ENCODE data around the gene DEPDC7.
"Not testable (repeated sequence)": the region's sequence is repeated elsewhere in the genome, so short reads cannot be mapped to it uniquely, and the experiment has no call there.

The DEPDC7 gene

GRCh38 chr11:33015621-33016551 lies at the start of gene DEPDC7:
Gene DEPDC7, plus strand, starts transcription at chr11:33015878. Its CDS starts 78 bp downstream, at chr11:33015956.
- peak; percentile 64 to 67 for DNase-seq (ENCODE audit: low read depth in 2 of 2)

GRCh38 chr11:32968541-32968940 lies 47.1 kb upstream of the DEPDC7 start:
- no peak for DNase-seq (ENCODE audit: low read depth in 2 of 2)

- not testable (repeated sequence) for DNase-seq (ENCODE audit: low read depth in 2 of 2)
Measured at GRCh38 chr11:32972233-32972632, 43.4 kb upstream of the DEPDC7 start.

- no peak for DNase-seq (ENCODE audit: low read depth in 2 of 2)
Measured at GRCh38 chr11:32972781-32973180, 42.9 kb upstream of the DEPDC7 start.

- DNase-seq (ENCODE audit: low read depth in 2 of 2), result no peak
Measured at GRCh38 chr11:32982626-32983025, 33.1 kb upstream of the DEPDC7 start.

- no peak for DNase-seq (ENCODE audit: low read depth in 2 of 2)
Measured at GRCh38 chr11:32983506-32983905, 32.2 kb upstream of the DEPDC7 start.

- no peak for DNase-seq (ENCODE audit: low read depth in 2 of 2)
Measured at GRCh38 chr11:32985600-32985999, 30.1 kb upstream of the DEPDC7 start.

GRCh38 chr11:32987851-32988250 lies 27.8 kb upstream of the DEPDC7 start:
- DNase-seq (ENCODE audit: low read depth in 2 of 2), result no peak

- DNase-seq (ENCODE audit: low read depth in 2 of 2), result no peak
Measured at GRCh38 chr11:32990481-32990880, 25.2 kb upstream of the DEPDC7 start.

GRCh38 chr11:32991427-32991826 lies 24.3 kb upstream of the DEPDC7 start:
- no peak for DNase-seq (ENCODE audit: low read depth in 2 of 2)

GRCh38 chr11:32991898-32992297 lies 23.8 kb upstream of the DEPDC7 start:
- DNase-seq (ENCODE audit: low read depth in 2 of 2), result no peak

- no peak for DNase-seq (ENCODE audit: low read depth in 2 of 2)
Measured at GRCh38 chr11:33000181-33000580, 15.5 kb upstream of the DEPDC7 start.

- DNase-seq (ENCODE audit: low read depth in 2 of 2), result no peak
Measured at GRCh38 chr11:33001281-33001680, 14.4 kb upstream of the DEPDC7 start.

GRCh38 chr11:33001751-33002542 lies 13.7 kb upstream of the DEPDC7 start:
- DNase-seq (ENCODE audit: low read depth in 2 of 2), result no peak

GRCh38 chr11:33005175-33005574 lies 10.5 kb upstream of the DEPDC7 start:
- DNase-seq (ENCODE audit: low read depth in 2 of 2), result no peak

- DNase-seq (ENCODE audit: low read depth in 2 of 2), result no peak
Measured at GRCh38 chr11:33006010-33006409, 9.7 kb upstream of the DEPDC7 start.

GRCh38 chr11:33013755-33014154 lies 1.9 kb upstream of the DEPDC7 start:
- no peak for DNase-seq (ENCODE audit: low read depth in 2 of 2)

- DNase-seq (ENCODE audit: low read depth in 2 of 2), result no peak
Measured at GRCh38 chr11:33016654-33017053, 976 bp downstream of the DEPDC7 start.

GRCh38 chr11:33017478-33017877 lies 1.8 kb downstream of the DEPDC7 start:
- DNase-seq (ENCODE audit: low read depth in 2 of 2), result no peak

- DNase-seq (ENCODE audit: low read depth in 2 of 2), result no peak
Measured at GRCh38 chr11:33017965-33018364, 2.3 kb downstream of the DEPDC7 start.

GRCh38 chr11:33018840-33019239 lies 3.2 kb downstream of the DEPDC7 start:
- DNase-seq (ENCODE audit: low read depth in 2 of 2), result no peak

- DNase-seq (ENCODE audit: low read depth in 2 of 2), result no peak
Measured at GRCh38 chr11:33021501-33021900, 5.8 kb downstream of the DEPDC7 start.

GRCh38 chr11:33021937-33022336 lies 6.3 kb downstream of the DEPDC7 start:
- DNase-seq (ENCODE audit: low read depth in 2 of 2), result no peak
